COLO829 (cell line): ENCODE data around the gene MTERF1.

ENCODE experiments used
- DNase-seq: peaks from one replicate; pipeline ENCODE4 v3.0.0; 2012; ENCODE audit warnings: low spot score

Gene MTERF1

GRCh38 chr7:91832493-91833045 lies 47.9 kb downstream of the MTERF1 start:
- DNase-seq, result peak; percentile 42

GRCh38 chr7:91827169-91827568 lies 53.3 kb downstream of the MTERF1 start:
- DNase-seq, result no peak

GRCh38 chr7:91826377-91826776 lies 54.1 kb downstream of the MTERF1 start:
- peak; percentile 71 for DNase-seq

GRCh38 chr7:91824201-91824600 lies 56.3 kb downstream of the MTERF1 start:
- DNase-seq, result no peak
